ENCODE measurements around the gene TLCD2. TPM values are rescaled to one million over a fixed set of nuclear protein-coding genes. Genes with fewer than 3 reads are reported as not detected.

The TLCD2 gene
- total and polyA plus RNA-seq, 9 of the 15 experiments (the other 6 are each of a cell fraction or from before 2014, with no cell fraction given): 0.10 to 0.89 (median 0.58) TPM

DNA sequence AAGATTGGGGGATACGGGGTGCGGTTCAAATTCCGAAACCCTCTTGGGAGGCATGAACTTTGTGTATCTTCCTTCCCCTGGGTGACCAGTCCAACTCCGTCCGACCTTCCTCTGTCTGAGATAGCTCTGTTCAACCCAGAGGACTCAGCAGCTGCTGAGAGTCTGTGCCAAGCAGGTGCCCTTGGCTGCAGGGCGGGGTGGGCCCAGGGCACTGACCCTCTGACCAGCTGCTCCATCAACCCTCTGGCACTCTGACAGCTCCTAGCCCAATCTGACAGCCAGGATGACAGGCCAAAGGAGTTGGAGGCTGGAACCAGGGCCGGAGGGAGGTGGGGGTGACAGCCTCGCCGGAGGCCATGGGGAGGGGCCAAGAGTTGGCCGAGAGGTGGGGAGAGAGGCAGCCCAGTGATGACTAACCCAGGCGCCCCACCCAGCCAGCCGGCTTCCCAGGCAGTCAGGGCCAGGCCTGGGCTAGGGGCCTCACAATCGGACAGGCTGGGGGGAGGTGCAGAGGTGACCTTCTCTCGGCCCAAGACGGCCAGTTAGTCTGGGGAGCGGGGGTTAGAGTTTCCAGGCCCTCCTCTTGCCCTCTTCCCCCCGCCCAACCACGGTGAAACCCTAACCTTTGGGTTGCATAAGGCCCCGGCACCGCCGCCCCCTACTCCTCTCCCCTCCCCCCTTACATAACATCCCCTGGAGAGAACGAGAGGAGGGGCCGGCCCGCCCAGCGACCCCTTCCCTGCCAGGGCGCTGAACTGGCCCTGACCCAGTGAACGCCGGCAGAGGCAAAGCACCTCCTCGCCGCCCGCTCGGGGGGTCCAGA, 5.0 kb upstream of the TLCD2 start (continued):
- TF ChIP-seq, protein P1, sequence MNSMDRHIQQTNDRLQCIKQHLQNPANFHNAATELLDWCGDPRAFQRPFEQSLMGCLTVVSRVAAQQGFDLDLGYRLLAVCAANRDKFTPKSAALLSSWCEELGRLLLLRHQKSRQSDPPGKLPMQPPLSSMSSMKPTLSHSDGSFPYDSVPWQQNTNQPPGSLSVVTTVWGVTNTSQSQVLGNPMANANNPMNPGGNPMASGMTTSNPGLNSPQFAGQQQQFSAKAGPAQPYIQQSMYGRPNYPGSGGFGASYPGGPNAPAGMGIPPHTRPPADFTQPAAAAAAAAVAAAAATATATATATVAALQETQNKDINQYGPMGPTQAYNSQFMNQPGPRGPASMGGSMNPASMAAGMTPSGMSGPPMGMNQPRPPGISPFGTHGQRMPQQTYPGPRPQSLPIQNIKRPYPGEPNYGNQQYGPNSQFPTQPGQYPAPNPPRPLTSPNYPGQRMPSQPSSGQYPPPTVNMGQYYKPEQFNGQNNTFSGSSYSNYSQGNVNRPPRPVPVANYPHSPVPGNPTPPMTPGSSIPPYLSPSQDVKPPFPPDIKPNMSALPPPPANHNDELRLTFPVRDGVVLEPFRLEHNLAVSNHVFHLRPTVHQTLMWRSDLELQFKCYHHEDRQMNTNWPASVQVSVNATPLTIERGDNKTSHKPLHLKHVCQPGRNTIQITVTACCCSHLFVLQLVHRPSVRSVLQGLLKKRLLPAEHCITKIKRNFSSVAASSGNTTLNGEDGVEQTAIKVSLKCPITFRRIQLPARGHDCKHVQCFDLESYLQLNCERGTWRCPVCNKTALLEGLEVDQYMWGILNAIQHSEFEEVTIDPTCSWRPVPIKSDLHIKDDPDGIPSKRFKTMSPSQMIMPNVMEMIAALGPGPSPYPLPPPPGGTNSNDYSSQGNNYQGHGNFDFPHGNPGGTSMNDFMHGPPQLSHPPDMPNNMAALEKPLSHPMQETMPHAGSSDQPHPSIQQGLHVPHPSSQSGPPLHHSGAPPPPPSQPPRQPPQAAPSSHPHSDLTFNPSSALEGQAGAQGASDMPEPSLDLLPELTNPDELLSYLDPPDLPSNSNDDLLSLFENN (IDR thresholded peaks at IDR 0.05; ENCODE audit: low read depth in 2 of 2, low read length in 2 of 2): no peak
- TF ChIP-seq REST (IDR thresholded peaks at IDR 0.05; ENCODE audit: borderline replicate concordance): no peak
- TF ChIP-seq REST (CRISPR knock-in tag; IDR thresholded peaks at IDR 0.05; ENCODE audit: low read depth): no peak
- no peak for TF ChIP-seq JUNB (CRISPR knock-in tag; conservative IDR thresholded peaks at IDR 0.05)
- no peak for TF ChIP-seq DDX20 (tag; IDR thresholded peaks at IDR 0.05; ENCODE audit: low read depth)
- TF ChIP-seq ELF1 (tag; IDR thresholded peaks at IDR 0.05): no peak
- no peak for TF ChIP-seq GTF2B (IDR thresholded peaks at IDR 0.05; ENCODE audit: extremely low read depth, insufficient read length)
- peak; percentile 62 for TF ChIP-seq RBFOX2 (IDR thresholded peaks at IDR 0.05; ENCODE audit: low read depth, low read length)
- TF ChIP-seq ARID3A (IDR thresholded peaks at IDR 0.05; ENCODE audit: borderline replicate concordance, low read depth, low read length): no peak
- TF ChIP-seq TEAD4 (IDR thresholded peaks at IDR 0.05; ENCODE audit: low read length): no peak
- TF ChIP-seq TEAD4 (CRISPR knock-in tag; IDR thresholded peaks at IDR 0.05; ENCODE audit: borderline replicate concordance): no peak
